CD14-positive monocyte (primary cell): ENCODE measurements around the gene RNF10. TPM values are rescaled to one million over a fixed set of nuclear protein-coding genes. Genes with fewer than 3 reads are reported as not detected.

Source experiments
- DNase-seq, 3 donors: peaks; one replicate each; pipeline ENCODE4 v3.0.0-alpha.2; 2011 to 2022
- H2AFZ ChIP-seq: 2 replicates; pipeline ENCODE4 v1.6.0; 2012; ENCODE audit warnings: mild to moderate bottlenecking, low read depth, low read length, inconsistent platforms; ENCODE audit not compliant: insufficient read depth, poor library complexity, severe bottlenecking
- H3K27ac ChIP-seq, 2 donors: 1 replicate in 1 of 2; 2 replicates in 1 of 2; pipeline ENCODE4 v1.5.1; 2012 to 2013; ENCODE audit warnings: low read length in 2 of 2, control low read depth in 1 of 2, inconsistent platforms in 1 of 2, low read depth in 1 of 2, mild to moderate bottlenecking in 1 of 2
- H3K27me3 ChIP-seq, 2 donors: one replicate each; pipeline versions ENCODE4 v1.6.0 to v1.6.1; 2011 to 2013; ENCODE audit warnings: low read length in 2 of 2; ENCODE audit not compliant: control insufficient read depth in 2 of 2, insufficient read depth in 2 of 2
- H3K36me3 ChIP-seq, 2 donors: replicated peaks in 1 of 2; 1 replicate in 1 of 2; 2 replicates in 1 of 2; pipeline versions ENCODE4 v1.5.1 to v1.6.1; 2012 to 2013; ENCODE audit warnings: low read length in 2 of 2, control low read depth in 1 of 2, inconsistent platforms in 1 of 2, mild to moderate bottlenecking in 1 of 2; ENCODE audit not compliant: insufficient read depth in 2 of 2, control insufficient read depth in 1 of 2
- H3K4me1 ChIP-seq, 2 donors: 1 replicate in 1 of 2; 2 replicates in 1 of 2; pipeline versions ENCODE4 v1.5.1 to v1.6.1; 2012 to 2013; ENCODE audit warnings: low read length in 2 of 2, control low read depth in 1 of 2, inconsistent platforms in 1 of 2, mild to moderate bottlenecking in 1 of 2, moderate library complexity in 1 of 2; ENCODE audit not compliant: insufficient read depth in 2 of 2, control insufficient read depth in 1 of 2
- H3K4me2 ChIP-seq: replicated peaks from 2 replicates; pipeline ENCODE3; 2012; ENCODE audit warnings: low read length, moderate library complexity, mild to moderate bottlenecking; ENCODE audit not compliant: poor library complexity, severe bottlenecking; ENCODE audit errors: extremely low read depth
- H3K4me3 ChIP-seq, 3 experiments: fragments of 200-600 bp in 1 of 3; sonication (generic) in 1 of 3; replicated peaks in 1 of 3; 1 replicate in 2 of 3; 2 replicates in 1 of 3; pipeline ENCODE4 v1.5.1; 2011 to 2013; ENCODE audit warnings: low read length in 3 of 3, mild to moderate bottlenecking in 3 of 3, control low read depth in 2 of 3, low read depth in 2 of 3, inconsistent platforms in 1 of 3, moderate library complexity in 1 of 3
- H3K79me2 ChIP-seq: 2 replicates; pipeline ENCODE4 v1.6.0; 2012; ENCODE audit warnings: mild to moderate bottlenecking, control low read depth, inconsistent platforms, low read length, moderate library complexity; ENCODE audit not compliant: insufficient read depth
- H3K9ac ChIP-seq: 2 replicates; pipeline ENCODE4 v1.6.0; 2017; ENCODE audit warnings: low read length, mild to moderate bottlenecking; ENCODE audit not compliant: insufficient read depth, poor library complexity, severe bottlenecking
- H3K9me3 ChIP-seq, 2 donors: replicated peaks in 1 of 2; 1 replicate in 1 of 2; 2 replicates in 1 of 2; pipeline versions ENCODE4 v1.5.1 to v1.6.1; 2012 to 2013; ENCODE audit warnings: low read length in 2 of 2, control low read depth in 1 of 2; ENCODE audit not compliant: control insufficient read depth in 1 of 2, insufficient read depth in 1 of 2
- H4K20me1 ChIP-seq: 2 replicates; pipeline ENCODE4 v1.6.0; 2012; ENCODE audit warnings: mild to moderate bottlenecking, low read length, control low read depth, moderate library complexity; ENCODE audit not compliant: insufficient read depth
- H3K27ac Mint-ChIP-seq, 7 donors: one replicate each; pipeline ENCODE4 v1.8.0; 2020; ENCODE audit warnings: mild to moderate bottlenecking in 7 of 7, mixed read lengths in 7 of 7, moderate library complexity in 6 of 7, inconsistent platforms in 2 of 7
- H3K27me3 Mint-ChIP-seq, 3 donors: one replicate each; pipeline ENCODE4 v1.8.0; 2021 to 2022; ENCODE audit warnings: low read depth in 3 of 3, mild to moderate bottlenecking in 3 of 3, mixed read lengths in 3 of 3, moderate library complexity in 3 of 3, inconsistent platforms in 1 of 3
- H3K36me3 Mint-ChIP-seq, 2 donors: one replicate each; pipeline ENCODE4 v1.8.0; 2020; ENCODE audit warnings: mixed read lengths in 2 of 2, inconsistent platforms in 1 of 2, mild to moderate bottlenecking in 1 of 2
- H3K4me1 Mint-ChIP-seq: one replicate; pipeline ENCODE4 v1.8.0; 2020; ENCODE audit warnings: mild to moderate bottlenecking, mixed read lengths
- H3K4me3 Mint-ChIP-seq, 2 donors: one replicate each; pipeline ENCODE4 v1.8.0; 2020; ENCODE audit warnings: mild to moderate bottlenecking in 2 of 2, mixed read lengths in 2 of 2, moderate library complexity in 1 of 2
- H3K9me3 Mint-ChIP-seq, 7 donors: one replicate each; pipeline ENCODE4 v1.8.0; 2020 to 2022; ENCODE audit warnings: mixed read lengths in 7 of 7, mild to moderate bottlenecking in 6 of 7, moderate library complexity in 6 of 7, inconsistent platforms in 2 of 7
- CTCF ChIP-seq: fragments of 200-600 bp; IDR thresholded peaks from one replicate; pipeline ENCODE4 v1.8.0; 2022; ENCODE audit warnings: antibody characterized with exemption, mild to moderate bottlenecking
- WGBS: methylation state at CpG from one replicate; pipeline ENCODE4 v1.1.5; 2013; ENCODE audit warnings: missing lambda C conversion rate; ENCODE audit not compliant: insufficient coverage; 5-methylcytosine and 5-hydroxymethylcytosine counted together
- intact Hi-C, 2 donors: fragments of 100-400 bp; cut with micrococcal nuclease; formaldehyde crosslinking; loops; one replicate each; pipeline versions ENCODE4 v1.15.0 to v1.15.1; 2023
- polyA plus RNA-seq, 3 donors: library from polyadenylated mRNA; depleted of rRNA in 1 of 3; unstranded in 2 of 3; stranded (reverse) in 1 of 3; fragments of 300-500 nt in 2 of 3; fragments of >200 nt in 1 of 3; fragmentation: Illumina TruSeq in 2 of 3; gene quantifications; 1 replicate in 2 of 3; 2 replicates in 1 of 3; pipeline ENCODE4 v1.2.3, GENCODE V29; 2012 to 2021

The RNF10 gene
- polyA plus RNA-seq, 3 donors = 62.4 to 178 (median 106) TPM

- H3K4me1 ChIP-seq = no peaks in the 10 kb centered on the region
- H3K36me3 ChIP-seq = no peaks in the 10 kb centered on the region
- Mint-ChIP-seq H3K4me1 (no peaks in the 10 kb centered on the region), H3K27ac (no peak overlapping the region), H3K4me3 (no peak overlapping the region), H3K27me3 (peaks cover 9 to 31% (median 10%) of the 10 kb centered on the region in 3 donors), H3K36me3 (no peaks in the 10 kb centered on the region), H3K9me3 (peaks cover 0 to 12% (median 1%) of the 10 kb centered on the region in 7 donors)
- DNase-seq = no peak
- no peak overlapping the region for H3K27ac ChIP-seq
- H3K4me2 ChIP-seq = no peak overlapping the region
- H3K9ac ChIP-seq = no peak overlapping the region
- intact Hi-C loops = loop anchor here in 1 of 2 donors (2.0 kb wide), 1 partner anchor 26 kb away; no protein-coding TSS in a partner anchor
- H4K20me1 ChIP-seq = no peaks in the 10 kb centered on the region
- H3K79me2 ChIP-seq = no peaks in the 10 kb centered on the region
- H2AFZ ChIP-seq = no peak overlapping the region
- WGBS = 18% methylated on average over 2 of the region's 8 CpGs
- peaks cover 3 to 8% of the 10 kb centered on the region in 2 donors for H3K27me3 ChIP-seq
- H3K4me3 ChIP-seq = no peak overlapping the region
- H3K9me3 ChIP-seq = no peaks in the 10 kb centered on the region
- TF ChIP-seq CTCF = no peak
Measured at GRCh38 chr12:120618954-120619615, 84.9 kb downstream of the RNF10 start.

- intact Hi-C loops = no loop called here
- H3K79me2 ChIP-seq = no peaks in the 10 kb centered on the region
- H2AFZ ChIP-seq = no peak overlapping the region
- no peaks in the 10 kb centered on the region for H3K4me1 ChIP-seq
- Mint-ChIP-seq H3K4me3 (no peak overlapping the region), H3K27me3 (peaks cover 9 to 31% (median 10%) of the 10 kb centered on the region in 3 donors), H3K36me3 (no peaks in the 10 kb centered on the region), H3K4me1 (no peaks in the 10 kb centered on the region), H3K27ac (no peak overlapping the region), H3K9me3 (peaks cover 0 to 12% (median 1%) of the 10 kb centered on the region in 7 donors)
- TF ChIP-seq CTCF = no peak
- no peak overlapping the region for H3K4me3 ChIP-seq
- no peaks in the 10 kb centered on the region for H4K20me1 ChIP-seq
- H3K27me3 ChIP-seq = peaks cover 3 to 8% of the 10 kb centered on the region in 2 donors
- DNase-seq = no peak
- no peak overlapping the region for H3K27ac ChIP-seq
- no peak overlapping the region for H3K4me2 ChIP-seq
- H3K9ac ChIP-seq = no peak overlapping the region
- no peaks in the 10 kb centered on the region for H3K9me3 ChIP-seq
- no peaks in the 10 kb centered on the region for H3K36me3 ChIP-seq
- 100% methylated on average over 1 of the region's 2 CpGs for WGBS
Measured at GRCh38 chr12:120620624-120621023, 86.5 kb downstream of the RNF10 start.
